GM21447 (cell line): ENCODE measurements around the gene SLX4IP.

Experiments
- ATAC-seq: cut with Tn5 transposase; IDR thresholded peaks from one replicate; pipeline ENCODE4 v1.9.1; 2021; ENCODE audit not compliant: unreplicated experiment

SLX4IP gene

GRCh38 chr20:10465135-10465534, 30.0 kb downstream of the SLX4IP start:
- ATAC-seq, result no peak

DNA sequence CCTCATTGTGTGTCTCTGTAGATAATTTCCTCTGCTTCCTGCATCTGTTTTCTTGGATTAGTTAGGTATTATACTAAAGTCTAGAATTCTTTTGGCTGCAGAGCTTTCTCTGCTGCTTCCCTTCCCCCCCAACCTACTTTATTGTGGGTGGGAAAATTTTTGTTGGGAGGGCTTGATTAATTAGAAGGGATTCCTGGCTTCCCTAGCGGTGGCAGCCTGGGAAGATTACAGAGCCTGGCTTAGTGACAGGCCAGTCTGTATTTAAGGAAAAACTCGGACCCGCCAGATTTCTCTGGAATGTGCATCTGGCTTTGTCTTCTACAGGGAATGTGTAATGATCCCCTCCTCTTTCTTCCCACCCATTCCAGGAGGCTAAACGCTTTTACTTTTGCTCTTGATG, 31.2 kb downstream of the SLX4IP start:
- no peak for ATAC-seq

- ATAC-seq, result no peak
These were observed 31.8 kb downstream of the SLX4IP start for GRCh38 chr20:10466855-10467254.

- ATAC-seq, result no peak
These were observed 32.7 kb downstream of the SLX4IP start for GRCh38 chr20:10467681-10468339.

DNA sequence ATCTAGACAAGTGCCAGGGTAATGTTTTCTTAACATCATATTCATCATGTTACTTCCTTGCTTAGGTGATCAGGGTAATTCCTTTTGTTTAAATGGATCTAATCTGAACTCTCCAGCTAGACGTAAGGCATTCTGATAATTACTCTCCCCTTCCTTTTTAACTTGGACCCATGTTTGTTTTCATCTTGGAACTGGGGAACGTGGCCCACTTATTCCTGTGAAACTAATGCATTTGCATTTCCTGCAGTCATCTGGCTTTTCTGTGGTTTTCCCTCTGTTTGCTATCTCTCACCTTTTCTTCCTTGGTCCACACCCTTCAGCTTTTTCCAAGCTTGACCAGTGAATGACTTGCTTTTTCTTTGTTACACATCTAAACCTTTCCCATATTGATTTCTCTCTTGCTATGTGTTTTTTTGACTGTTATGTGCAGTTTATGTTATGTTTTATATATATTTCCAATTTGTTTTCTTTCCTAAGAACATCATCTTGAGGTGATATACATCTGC, 33.3 kb downstream of the SLX4IP start:
- ATAC-seq, result no peak

- no peak for ATAC-seq
These were observed 34.0 kb downstream of the SLX4IP start for GRCh38 chr20:10469056-10469455.

DNA sequence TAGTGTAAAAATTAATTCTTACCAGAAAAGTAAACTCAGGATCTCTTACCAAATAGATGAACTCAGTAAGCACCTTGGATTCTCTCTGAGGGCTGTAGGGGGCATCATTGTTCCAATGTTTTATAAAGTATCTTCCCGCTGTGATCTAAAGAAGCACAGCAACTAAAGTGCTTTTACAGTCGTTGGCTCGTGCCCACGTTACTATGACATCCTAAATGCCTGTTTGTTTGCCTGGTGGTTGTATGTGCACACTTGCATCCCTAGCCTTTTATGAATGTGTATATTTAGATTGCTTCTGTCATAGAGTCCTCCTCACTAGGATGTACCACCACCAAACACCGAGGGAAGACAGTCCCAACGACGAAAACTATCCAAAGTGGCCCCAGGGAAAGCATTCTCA, 34.5 kb downstream of the SLX4IP start:
- no peak for ATAC-seq

DNA sequence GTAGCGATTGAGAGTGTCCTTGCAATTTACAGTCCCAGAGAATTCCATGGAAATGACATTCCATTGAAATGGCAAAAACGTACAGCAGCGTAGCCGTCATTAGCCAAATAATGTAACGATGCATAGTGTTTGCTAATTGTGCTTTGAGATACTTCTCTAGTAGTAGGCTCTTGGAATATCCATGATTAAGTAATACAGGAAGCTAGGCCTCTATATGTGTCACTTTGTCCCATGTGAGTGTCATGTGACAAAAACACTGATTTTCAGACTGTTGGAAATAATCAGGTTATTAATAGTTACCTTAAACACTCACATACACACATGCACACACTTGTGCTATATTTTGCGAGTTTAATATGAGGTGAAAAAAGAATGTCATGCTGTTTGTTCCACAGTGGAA, 35.2 kb downstream of the SLX4IP start:
- no peak for ATAC-seq

- ATAC-seq, result no peak
These were observed 37.8 kb downstream of the SLX4IP start for GRCh38 chr20:10472871-10473270.

DNA sequence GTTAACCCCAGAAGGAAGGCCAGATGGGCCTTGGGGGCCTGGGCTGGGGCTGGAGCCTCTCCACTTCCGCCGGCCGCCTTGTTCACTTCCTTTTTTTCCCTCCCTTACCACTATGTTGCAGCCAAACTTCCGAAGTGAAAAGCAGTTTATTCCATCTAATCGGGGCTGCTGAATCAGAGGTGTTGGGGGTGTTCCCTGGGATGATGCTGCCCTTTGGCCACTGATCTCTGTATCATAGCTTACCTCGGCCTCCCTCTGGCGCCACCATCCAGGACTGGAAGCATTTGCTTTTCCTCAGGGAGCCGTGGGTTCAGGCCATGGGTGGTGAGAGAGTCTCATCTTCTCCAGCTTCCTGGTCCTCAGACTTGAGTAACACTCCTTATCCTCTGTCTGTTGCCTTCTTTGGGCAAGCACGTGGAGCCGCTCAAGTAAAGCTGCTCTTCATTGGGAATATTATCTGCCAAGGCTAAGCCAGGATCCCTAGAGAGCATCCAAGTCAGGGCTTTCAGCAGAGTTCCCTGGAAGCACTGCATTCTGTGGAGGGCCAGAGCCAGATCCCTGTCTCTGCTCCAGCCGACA, 39.6 kb downstream of the SLX4IP start:
- ATAC-seq, result no peak

DNA sequence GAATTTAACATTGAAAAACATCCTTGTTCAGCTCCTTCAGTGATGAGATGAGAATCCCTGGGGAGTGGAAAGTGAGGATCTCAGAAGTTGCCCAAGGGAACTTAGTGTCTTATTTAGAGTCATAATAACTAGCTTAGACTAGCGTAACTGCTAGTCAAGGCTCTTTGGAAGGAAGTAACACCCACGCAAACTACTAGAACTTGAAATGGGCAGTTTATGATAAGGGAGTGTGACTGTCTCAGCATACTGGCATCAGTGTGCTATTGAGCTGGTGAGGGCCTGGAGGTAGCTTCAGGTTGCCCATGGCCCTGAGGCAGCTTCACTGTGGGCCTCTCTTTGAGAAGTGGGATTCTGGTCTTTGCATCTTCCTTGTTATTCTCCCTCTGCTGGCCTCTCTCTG, 40.1 kb downstream of the SLX4IP start:
- no peak for ATAC-seq

DNA sequence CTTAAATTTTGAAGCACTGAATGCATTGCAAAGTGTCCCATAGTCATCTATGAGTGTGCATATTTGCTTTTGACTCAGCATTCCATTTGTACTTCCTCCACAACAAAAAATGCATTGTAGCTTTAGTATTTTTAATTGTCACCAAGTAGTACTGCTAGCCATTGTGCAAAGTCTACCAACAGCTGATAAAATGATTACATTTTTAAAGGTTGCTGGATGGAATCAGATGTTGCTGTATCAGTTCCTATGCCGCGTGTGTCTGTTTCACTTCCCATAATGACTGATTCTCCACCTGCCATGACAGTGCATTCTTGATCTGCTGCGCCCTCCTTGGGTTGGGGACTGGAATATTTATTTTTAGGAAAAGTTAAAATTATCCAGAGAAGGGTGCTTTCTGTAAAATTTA, 41.2 kb downstream of the SLX4IP start:
- ATAC-seq, result peak; percentile 83

- peak; percentile 51 for ATAC-seq
These were observed 43.1 kb downstream of the SLX4IP start for GRCh38 chr20:10478205-10478604.

DNA sequence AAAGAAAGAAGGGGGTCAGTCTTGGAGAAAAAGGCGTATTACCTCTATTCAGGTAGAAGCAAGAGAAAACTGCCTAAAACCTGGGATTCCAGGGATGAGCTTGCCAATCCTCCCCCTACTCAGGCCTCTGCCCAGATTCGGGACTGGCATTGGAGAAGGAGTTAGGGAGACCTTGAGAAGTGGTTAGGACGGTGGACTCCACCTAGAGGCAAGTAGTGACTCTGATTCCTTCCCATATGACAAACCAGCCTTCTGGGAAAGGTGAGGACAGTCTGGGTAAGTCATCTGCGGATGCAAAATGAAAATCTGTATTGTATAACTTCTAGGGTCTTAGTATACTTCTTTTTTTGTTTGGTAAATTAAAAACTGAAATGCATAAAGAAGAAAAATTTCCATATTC, 43.8 kb downstream of the SLX4IP start:
- ATAC-seq, result no peak

GRCh38 chr20:10481676-10482075, 46.6 kb downstream of the SLX4IP start:
- ATAC-seq, result no peak

DNA sequence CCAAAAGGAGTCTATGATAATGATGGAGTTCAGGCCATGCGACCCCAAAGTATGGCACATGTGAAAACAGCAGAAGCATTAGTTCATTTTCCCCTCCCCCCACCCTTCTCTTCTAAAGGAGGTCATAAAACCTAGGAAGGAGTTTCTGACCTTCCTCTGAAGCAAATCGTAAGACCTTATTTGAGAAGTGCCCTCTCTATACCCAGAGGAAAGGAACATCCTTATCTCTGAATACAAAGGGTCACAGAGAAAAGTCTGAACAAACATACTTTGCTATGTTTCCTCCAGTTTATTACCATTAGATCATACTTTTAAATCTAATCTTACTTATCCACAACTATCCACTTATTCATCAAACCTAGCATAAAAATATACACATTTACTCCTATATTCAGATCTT, 48.6 kb downstream of the SLX4IP start:
- ATAC-seq, result no peak

DNA sequence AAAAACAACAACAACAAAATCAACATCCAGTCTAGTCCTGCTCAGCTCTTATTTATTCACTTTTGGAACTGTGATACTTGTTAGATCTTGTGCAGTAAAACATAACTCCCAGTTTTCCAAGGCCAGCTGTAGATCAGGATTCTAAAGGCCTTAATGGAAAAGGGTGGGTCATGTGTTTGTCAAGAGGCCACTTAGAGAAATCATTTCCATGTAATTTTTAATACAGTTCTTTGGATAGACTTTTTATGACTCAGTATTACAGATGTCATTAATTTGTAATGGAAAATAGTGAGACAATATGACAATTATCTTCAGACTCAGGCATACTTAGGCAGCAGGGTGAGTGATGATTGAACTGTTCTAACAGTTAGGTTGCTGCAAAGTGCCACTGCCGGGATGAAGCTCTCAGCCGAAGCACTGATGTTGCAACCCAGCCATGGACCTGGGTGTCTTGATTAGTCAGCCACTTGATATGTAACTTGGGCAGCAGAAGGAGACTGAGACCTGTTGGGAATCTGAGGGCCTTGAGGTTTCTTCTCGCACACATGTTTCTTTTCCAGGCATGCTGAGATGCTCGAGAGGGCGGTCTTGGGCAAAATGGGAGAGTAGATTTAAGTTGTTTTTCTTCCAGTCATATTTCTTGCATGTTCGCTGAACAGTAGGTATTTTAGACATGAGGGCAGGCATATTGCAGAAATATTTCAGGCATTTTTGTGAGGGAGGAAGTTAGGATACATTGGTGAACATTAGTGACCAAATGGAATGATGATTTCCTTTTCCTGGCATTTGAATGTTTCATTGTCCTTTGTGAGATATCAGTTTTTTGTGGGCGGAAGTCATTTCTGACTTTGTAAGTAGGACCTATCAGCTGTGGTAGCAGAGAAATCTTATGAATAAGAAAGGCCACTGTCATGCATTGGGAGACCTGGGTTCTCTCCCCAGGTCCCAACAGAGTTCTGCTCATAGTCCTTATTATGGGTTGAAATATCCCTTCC, 52.3 kb downstream of the SLX4IP start:
- ATAC-seq, result no peak

- ATAC-seq, result no peak
These were observed 53.4 kb downstream of the SLX4IP start for GRCh38 chr20:10488534-10488933.

DNA sequence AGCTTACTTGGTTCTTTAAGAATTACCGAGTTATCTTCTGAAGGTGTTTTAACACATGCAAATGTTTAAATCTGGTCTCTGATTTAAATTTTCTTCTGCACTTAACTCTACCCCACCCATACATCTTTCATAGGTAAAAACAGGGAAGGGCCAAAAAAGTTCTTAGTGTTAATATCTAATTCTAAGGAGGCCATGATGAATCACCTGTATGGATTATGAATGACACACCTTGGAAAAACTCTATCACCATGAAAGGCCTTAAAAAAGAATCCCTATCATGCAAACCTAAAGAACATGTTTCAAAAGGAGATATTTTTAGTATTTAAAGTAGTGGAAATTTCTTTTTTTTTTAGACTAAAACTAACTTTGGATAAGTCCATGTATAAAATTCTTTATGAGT, 54.7 kb downstream of the SLX4IP start:
- ATAC-seq, result no peak

DNA sequence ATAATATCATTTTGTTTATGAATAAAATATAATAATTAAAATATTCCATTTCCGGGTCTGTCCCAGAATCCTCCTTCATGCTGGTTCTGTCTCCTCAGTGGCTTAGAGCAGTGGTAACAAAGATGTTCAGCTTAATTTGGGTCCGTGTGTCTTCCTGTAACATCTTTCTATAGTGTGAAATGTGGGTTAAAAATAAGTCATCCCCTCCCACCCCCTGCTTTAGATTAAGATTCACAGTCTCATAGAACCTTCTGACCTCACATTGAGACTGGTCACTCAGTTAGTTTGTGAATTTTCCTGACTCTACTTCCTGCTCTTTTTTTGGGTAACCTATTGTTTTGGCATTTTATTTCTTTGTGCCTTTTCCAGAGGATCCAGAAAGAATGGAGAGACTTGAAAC, 55.2 kb downstream of the SLX4IP start:
- no peak for ATAC-seq

DNA sequence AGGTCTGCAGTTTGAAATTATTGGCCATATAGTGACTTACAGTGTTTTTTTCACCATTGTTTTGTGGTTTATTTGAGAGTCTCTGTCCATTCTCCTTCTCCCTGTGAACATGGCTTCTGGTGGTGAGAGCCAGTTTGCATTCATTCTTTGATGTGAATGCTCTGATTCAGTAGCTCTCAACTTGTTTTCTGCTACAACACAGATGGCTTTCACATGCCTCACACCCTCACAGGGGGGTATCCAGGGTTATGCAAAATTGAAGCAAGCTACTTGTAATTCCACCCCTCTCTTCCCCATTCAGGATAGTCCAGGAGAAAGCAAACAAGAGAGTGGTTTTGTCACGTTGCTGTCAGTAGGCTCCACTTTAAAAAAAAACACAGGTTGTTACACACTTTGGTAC, 55.6 kb downstream of the SLX4IP start:
- ATAC-seq, result no peak

GRCh38 chr20:10492065-10492464, 57.0 kb downstream of the SLX4IP start:
- ATAC-seq, result no peak
